NOMO-1 (cell line): ENCODE measurements around the gene TMEM95.

ENCODE experiments used
- DNase-seq, 2 experiments: peaks; one replicate each; lab custom pipeline; 2025; ENCODE audit not compliant: unreplicated experiment in 2 of 2; lab: John Stamatoyannopoulos, UW

TMEM95 gene

DNA sequence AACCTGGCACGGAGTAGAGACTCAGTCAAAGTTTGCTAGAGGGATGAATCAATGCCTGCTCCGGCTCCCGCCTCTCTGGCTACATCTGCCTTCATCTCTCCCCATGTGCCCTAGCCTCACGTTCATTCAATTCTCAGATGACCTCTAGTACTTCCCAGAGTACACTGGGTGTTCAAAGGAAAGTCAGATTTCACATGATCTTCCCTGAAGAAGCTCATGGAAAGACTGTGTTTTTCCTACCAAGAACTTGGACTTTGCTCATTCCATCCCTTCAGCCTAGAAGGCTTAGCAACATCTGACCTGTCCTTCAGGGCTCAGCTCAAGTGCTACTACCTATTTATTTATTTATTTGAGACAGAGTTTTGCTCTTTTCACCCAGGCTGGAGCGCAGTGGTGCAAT lies 14.9 kb downstream of the TMEM95 start:
- DNase-seq, result no peak

DNA sequence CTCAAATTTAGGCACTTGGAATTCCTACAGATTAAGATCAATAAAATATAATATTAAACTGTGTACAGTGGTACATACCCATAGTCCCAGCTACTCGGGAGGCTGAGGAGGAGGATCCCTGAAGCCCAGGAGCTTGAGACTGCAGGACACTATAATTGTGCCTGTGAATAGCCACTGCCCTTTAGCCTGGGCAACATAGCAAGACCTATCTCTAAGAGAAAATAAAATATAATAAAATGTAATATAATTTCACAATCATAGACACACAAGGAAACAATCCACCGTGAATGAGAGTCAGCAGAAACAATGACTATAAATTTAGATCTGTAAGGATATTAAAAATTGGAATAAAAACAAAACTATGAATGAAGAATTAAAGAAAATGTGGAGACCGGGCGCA lies 15.9 kb downstream of the TMEM95 start:
- DNase-seq, result no peak

DNA sequence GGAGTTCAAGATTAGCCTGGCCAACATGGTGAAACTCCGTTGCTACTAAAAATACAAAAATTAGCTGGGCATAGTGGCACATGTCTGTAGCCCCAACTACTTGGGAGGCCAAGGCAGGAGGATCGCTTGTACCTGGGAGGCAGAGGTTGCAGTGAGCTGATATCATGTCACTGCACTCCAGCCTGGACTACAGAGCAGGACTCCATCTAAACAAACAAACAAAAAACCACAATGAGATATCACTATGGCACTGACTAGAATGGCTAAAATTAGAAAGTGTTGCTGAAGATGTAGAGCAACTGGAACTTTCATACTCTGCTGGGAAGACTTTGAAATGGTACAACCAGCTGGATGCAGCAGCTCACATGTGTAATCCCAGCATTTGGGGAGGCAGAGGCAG lies 19.4 kb downstream of the TMEM95 start:
- no peak for DNase-seq

DNA sequence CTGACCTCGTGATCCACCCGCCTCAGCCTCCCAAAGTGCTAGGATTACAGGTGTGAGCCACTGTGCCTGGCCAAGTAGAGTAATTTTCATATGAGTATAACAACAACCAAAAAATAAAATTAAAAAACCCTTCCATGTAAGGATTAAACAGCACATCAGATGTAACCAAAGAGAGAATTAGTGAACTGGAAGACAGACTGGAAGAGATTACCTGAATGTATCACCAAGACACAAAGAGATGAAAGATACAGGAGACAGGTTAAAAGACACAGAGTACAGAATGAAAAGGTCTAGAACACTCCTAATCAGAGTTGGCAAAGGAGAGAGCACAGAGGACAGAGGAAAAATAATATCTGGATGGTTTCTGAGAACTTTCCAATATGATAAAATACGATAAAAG lies 24.2 kb downstream of the TMEM95 start:
- DNase-seq, result no peak

DNA sequence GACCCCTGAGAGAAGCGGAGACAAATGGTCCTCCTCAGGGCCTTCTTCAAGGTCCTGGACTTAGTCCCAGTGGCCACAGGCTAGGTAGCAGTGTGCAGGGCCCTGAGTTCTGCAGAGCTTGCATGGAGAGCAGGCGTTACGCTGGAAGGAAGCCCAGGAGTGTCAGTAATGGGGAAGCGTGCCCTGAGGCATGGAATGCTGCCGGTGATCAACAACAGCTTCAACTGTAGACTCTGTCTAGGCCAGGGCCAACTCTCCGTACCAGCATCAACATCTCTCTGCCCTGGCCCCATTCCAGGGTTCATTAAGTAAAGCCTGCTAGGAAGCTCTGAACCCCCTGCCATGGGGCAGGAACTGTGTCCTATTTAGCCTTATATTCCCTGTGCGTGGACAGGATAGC lies 25.4 kb downstream of the TMEM95 start:
- DNase-seq, result no peak

DNA sequence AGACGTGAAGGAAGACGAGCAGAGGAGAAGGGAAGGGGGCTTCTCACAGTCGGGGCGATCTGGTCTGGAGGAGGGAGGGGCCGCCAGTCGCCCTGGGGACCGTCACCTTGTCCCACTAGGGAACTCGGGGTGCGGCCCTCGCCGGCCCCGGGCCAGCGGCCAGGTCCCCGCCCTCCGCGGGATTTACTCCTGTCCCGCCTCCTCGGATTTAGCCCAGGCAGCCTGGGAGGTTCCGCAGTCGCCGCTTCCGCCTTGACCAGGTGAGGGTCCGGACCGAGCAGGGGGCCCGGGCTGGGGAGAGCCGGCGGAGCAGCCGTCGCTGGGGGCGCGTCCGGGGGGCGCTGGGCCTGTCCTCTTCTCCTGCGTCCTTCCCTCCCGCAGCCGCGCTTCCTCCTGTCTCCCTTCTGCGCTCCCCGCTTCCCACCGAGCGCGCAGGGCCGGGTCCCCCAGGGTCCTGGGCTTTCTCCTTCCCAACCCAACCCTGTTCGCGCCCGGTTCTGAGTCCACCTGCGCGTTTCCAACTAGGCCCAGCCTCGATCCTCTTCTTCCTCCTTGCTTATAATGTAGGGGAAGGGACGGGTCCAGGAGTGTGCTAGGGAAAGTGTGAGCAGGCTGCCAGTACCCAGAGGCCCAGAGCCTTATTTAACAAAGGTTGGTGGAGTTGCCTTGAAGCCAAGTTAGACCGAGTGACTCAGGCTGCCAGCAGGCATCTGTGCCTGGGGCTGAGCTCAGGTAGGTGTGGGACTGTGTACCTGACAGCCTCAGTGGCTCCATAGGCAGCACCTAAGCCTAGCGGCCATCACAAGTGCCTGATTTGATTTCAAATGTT lies 26.1 kb downstream of the TMEM95 start, which contains the start of gene TNK1:
Gene TNK1, plus strand, starts transcription at position 235 of the 829 bp plus-strand sequence. CDS start 1,838 bp downstream, outside the sequence.
- DNase-seq, result no peak

DNA sequence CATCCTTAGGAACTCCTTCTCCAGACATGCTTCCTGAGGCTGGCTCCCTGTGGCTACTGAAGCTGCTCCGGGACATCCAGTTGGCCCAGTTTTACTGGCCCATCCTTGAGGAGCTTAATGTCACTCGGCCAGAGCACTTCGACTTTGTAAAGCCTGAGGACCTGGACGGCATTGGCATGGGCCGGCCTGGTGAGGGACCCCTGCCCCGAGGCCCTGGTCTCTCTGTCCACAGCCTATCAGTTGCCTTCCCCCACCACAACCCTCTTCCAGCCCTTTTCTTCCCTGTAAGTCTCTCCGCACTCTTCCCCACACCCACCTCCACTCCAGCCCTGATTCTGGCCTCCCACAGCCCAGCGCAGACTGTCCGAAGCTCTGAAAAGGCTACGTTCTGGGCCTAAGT lies 27.9 kb downstream of the TMEM95 start:
- DNase-seq, result no peak

DNA sequence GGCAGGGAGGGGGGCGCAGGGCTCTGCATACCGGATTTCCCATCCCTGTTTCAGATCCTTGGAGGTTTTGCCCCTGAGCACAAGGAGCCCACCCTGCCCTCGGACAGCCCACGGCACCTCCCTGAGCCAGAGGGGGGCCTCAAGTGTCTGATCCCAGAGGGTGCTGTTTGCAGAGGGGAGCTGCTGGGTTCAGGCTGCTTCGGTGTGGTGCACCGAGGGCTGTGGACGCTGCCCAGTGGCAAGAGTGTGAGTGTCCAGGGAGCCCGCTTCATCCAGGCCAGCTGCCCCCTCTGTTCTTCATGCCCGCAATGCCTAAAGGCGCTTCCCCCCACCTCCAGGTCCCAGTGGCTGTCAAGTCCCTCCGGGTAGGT lies 28.4 kb downstream of the TMEM95 start:
- DNase-seq, result no peak

DNA sequence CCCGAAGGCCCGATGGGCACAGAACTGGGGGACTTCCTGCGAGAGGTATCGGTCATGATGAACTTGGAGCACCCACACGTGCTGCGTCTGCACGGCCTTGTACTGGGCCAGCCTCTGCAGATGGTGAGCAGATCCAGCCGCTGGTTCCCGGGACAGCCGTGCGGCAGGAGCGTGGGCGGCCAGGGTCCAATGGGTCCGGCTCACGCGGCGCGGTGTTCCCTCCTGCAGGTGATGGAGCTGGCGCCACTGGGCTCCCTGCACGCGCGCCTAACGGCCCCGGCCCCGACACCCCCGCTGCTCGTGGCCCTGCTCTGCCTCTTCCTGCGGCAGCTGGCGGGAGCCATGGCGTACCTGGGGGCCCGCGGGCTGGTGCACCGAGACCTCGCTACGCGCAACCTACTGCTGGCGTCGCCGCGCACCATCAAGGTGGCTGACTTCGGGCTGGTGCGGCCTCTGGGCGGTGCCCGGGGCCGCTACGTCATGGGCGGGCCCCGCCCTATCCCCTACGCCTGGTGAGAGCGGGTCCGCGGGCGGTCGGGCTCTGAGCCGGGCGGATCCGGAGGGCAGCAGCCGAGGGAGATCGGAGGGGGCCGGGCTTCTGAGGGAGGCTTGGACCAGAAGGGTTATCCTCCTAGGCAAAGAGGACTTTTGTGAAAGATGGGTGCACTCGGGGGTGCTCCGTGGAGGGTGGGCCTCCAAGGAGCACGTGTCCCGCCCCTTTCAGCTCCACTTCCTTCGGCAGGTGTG lies 29.0 kb downstream of the TMEM95 start:
- DNase-seq, result peak; percentile 20 to 25

DNA sequence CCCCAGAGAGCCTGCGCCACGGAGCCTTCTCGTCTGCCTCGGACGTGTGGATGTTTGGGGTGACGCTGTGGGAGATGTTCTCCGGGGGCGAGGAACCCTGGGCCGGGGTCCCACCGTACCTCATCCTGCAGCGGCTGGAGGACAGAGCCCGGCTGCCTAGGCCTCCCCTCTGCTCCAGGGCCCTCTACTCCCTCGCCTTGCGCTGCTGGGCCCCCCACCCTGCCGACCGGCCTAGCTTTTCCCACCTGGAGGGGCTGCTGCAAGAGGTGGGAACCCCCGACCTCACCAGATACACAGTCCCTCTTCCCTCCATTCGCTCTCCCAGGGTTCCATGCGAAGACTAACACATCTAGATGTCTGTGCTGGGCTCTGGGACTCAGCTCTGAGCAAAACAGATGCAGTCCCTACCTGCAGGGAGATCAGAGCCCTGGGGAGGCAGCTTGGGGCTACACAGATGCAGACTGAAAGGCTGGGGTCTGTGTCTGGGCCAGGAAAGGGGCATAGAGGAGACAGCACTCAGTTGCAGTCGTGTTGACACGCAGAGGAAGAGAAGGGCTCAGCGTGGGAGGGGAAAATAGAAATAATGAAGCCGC lies 29.6 kb downstream of the TMEM95 start:
- DNase-seq, result no peak

DNA sequence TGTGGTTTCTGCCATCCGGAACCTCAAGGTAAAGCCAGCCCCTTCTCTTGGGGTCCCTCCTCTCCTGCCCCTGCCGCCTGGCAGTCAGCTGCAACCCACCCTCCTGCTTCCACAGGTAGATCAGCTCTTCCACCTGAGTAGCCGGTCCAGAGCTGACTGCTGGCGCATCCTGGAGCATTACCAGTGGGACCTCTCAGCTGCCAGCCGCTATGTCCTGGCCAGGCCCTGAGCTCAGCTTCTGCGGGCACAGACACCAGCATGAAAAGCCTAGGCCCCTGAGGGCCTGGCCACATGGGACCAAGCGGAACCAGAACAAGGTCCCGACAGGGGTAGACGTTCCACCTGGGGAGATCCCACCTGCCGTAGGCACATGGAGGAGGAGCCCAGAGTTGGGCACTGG lies 33.9 kb downstream of the TMEM95 start:
- no peak for DNase-seq

DNA sequence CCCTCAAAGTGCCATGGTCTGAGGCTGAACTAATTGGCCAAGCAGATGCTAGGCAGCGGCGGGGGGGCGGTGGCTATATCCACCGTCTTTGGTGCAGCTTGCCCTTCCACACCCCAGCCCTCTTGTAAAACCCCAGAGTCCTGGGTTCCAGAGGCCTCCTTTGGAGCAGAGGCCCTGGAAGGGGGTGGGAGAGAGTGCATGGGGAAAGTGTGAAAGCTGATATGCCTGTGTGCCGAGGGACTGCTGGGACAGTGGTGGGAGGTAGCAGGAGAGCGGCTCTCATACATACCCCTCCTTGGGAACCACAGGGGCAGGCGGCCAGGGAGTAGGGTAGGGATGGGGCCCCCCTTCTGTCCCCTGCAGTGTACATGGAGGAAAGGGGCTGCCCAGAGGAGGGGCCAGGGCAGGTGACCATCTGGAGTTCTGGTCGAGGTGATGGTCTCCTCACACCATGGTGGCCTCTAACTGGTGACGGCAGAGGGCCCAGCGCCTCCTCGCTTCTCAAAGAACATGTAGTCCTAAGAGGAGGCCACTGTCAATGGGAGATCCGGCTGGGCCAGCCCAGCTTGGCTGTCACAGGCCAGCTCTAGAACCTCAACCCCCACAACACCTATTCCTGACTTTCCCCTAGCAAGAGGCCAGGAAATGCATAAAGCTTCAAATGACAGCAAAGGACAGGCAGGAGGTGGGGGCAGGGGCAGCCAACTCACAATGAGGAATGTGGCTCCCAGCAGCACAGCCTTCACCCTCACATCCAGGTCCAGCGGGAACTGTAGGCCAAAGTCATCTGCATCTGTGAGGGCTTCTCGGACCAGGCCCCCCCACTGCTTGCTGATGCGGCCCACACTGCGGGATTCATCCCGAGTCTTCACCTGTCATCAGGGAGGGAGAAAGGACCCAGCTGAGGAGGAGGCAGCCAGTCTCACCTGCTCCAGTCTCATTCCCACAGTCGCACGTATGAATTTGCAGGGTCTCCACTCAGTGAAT lies 35.3 kb downstream of the TMEM95 start:
- DNase-seq, result no peak

DNA sequence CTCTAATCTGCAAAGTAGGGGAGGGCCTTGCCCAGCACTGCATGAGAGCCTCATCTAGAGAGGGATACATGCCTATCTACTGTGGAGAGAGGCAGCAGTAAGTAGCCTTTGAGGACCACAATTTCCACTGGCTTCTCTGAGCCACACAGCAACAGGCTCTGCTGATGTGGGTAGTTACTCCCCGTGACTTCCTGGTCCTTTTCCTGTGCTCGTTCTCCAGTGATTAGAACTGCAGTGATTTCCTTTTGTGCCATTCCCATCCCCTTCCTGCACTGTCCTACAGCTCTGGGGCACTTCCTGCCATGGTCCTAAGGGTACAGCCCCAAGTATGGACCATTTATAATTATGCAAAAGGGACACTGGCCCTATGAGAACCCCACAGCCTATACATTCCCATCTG lies 36.4 kb downstream of the TMEM95 start:
- no peak for DNase-seq

DNA sequence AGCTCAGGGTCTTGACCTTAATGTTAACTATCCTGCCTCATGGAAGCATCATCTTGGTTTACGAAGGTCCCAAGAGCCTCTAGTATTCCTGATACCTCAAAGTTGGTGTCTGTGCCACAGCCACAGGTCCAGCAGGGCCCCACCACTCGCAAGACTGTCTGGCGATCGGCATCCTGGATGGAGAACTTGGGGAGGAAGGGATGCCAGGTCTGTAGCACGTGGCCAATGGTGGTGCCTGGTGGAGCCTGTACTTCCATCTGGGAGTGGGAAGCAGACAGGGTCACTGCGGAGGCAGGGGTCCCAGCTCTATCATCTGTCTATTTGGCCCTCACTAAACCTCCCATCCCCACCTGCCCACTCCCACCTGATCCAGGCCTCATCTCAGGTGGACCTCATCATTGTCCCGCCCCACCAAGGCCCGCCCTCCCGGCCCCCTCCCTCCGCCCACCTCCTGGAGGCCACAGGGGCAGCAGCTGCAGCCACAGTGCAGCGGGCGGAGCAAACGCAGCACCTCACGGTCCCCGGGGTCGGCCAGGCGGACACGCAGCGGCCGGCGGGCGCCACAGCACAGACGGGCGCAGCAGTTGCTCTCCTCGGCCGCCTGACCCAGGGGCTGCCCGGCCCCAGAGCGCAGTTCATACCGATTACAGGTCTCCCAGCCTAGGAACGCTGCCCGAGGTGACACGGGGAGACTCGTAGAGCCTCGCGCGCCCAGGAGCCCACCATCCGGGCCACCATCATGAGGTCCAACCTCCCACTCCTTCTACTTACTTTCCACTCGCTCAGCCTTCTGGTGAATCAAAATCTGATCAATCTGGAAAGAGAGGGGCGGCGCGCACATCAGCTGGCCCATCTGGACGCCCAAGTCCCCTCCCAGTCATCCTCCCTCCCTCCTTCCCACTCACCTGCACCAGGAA lies 38.0 kb downstream of the TMEM95 start:
- no peak for DNase-seq

DNA sequence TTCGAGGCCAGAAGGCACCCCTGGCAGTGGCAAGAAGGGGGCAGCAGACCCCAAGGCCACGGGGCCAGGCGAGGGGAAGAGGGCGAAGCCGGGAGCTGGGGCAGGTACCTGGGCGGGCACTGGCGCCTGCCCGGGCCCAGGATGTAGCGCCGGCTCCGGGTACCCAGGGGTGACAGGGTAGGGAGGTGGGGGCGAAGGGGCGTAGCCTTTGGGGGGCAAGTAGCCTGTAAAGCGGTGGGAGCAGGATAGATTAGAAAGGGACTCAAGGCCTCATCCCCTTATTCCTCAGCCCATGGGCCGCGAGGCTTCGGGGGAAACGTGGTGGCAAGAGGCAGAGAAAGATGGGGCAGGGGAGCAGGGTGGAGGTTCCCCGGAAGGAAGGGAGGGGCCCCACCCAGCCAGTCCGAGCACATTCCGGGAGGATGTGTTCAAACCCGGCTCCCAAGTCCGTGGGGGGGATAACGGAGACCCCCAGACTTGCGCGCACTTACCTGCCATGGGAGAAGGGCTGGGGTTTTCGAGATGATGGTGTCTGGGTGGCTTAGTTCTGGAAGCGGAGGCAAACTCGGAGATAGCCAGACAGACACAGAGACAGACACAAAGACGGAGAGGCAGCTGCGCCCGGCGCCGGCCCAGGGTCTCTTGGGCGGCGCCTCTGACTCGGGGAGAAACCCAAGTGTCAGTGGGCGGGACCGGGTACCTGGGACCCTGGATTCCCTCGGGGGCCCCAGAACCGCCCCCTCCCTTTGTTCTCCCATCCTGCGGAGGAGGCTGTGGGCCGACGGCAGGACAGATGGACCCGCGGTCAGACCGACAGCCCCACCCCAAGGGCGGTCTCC lies 38.9 kb downstream of the TMEM95 start:
- DNase-seq, result peak in 1 of 2 experiments; percentile 13

DNA sequence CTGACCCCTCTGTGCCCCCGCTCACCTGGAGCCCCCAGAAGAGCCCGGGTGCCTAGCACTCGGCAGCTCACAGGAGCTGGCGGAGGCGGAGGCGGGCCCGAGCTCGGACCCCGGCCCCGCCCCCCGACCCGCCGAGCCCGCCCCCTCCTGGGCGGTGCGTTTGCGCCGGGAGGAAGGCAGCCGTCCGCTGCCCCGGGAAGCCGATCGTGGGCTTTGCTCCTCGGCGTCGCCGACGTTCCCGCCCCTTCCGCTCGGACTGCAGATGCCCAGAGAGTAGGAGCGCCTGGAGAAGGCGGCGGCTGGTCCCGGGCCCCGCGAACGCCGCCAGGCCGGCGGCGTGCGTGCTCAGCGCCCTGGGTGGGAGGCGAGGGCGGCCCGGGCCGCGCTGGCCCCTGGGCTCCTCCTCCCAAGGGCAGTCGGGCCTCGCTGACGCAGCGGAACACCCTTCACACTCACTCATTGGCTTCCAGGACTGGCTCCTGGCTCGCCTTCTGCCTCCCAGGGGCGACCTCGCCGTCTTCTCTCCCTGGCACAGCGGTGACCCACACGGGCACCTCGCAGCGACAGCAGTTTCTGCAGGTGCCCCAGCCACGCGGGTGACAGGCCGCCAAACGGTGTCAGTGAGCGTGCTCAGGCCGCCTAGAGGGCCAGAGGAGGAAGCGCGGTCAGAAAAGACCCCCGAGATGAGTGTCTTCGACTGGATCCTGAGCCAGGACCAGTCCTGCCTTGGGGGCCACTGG lies 39.7 kb downstream of the TMEM95 start, which contains the start of gene PLSCR3:
Gene PLSCR3, minus strand, starts transcription at position 74 of the 740 bp plus-strand sequence. CDS start 415 bp downstream, outside the sequence.
- DNase-seq, result peak; percentile 68 to 90

DNA sequence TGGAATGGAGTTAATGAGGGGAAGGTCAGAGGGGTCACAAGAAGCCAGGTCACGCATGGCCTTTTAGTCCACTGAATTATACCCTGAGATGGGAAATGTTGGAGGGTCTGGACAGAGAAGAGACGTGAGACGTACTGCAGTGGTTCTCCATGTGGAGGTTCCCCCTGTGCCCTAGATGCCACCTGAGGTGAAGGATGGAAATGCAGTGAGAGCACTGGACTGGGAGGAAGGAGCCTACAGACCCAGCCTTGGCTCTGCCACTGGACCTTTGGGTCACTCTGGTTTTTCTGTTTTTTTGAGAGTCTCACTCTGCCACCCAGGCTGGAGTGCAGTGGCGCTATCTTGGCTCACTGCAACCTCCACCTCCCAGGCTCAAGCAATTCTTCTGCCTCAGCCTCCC lies 41.2 kb downstream of the TMEM95 start:
- no peak for DNase-seq

DNA sequence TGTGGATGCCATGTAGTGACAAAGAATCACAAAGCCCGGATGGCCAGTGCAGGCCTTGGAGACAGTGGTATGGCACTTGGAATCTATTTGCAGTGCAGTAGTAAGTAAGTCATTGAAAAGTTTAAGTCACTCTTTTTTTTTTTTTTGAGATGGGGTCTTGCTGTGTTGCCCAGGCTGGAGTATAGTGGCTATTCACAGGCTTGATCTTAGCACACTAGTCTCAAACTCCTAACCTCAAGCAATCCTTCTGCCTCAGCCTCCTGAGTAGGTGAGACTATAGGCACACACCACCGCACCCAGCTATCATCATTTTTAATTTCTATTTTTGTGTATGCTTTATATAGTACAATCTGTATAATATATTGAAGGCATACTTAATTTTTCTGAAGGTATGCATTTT lies 43.7 kb downstream of the TMEM95 start:
- no peak for DNase-seq
